ENCODE data around the gene STAMBPL1. TPM values are rescaled to one million over a fixed set of nuclear protein-coding genes. Genes with fewer than 3 reads are reported as not detected.

Gene STAMBPL1
- total RNA-seq, 1 experiment from 2014 or later = 22.9 TPM

DNA sequence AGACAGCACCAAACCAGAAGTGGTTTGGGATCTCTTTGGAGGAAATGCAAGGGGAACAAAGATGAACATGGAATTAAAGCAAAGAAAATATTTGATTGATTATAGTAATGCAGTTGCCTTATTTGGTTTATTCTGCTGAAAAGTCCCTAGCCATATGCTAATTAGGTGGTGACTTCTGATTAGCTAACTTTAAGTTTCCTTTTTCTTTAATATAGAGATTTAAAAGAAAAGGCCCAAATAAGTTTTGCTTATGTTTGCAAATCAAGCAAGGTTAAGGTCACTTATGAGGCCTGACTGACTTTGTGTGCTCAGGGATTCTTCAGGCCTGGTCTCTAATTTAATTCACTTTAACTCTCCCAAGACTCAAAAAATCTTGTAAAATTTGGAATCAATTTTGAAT is 22.2 kb upstream of the STAMBPL1 start:
- DNase-seq (ENCODE audit: low read depth) = no peak

DNA sequence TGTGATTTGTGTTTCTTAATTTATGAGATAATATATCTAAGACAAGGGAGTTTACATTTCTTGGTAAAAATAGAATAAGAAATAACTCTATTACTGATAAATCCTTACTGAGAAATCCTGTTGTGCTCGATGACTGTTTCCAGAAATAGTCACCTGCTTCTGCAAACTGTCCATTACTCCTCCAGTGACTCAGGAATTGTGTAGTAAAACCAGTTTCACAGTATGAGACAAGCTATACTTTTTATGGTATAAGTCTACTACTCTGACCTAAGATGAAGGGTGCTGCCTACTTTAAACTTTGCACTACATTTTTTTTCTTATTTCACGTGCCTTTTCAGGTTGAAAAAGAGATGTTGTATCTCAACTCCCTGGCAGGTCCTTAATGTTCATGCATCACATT is 21.6 kb upstream of the STAMBPL1 start:
- DNase-seq (ENCODE audit: low read depth) = no peak

DNA sequence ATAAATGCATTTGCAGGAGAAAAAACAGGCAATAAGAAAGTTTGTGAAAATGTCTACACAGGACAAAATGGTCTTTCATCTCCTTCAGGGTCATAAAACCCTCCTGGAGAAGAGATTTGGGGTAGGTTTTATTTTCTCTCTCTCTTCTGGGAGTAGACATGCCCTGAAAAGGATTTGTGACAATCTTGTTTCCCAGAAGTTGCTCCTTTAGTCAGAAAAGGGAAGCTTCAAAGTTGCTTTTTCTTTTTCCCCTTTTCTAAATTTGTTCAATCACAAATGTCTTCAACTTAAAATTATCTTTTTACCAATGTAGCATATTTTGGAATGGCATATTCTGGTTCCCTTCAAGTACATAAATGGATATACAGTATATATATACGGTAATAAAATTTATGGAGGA is 19.0 kb upstream of the STAMBPL1 start:
- DNase-seq (ENCODE audit: low read depth) = no peak

DNA sequence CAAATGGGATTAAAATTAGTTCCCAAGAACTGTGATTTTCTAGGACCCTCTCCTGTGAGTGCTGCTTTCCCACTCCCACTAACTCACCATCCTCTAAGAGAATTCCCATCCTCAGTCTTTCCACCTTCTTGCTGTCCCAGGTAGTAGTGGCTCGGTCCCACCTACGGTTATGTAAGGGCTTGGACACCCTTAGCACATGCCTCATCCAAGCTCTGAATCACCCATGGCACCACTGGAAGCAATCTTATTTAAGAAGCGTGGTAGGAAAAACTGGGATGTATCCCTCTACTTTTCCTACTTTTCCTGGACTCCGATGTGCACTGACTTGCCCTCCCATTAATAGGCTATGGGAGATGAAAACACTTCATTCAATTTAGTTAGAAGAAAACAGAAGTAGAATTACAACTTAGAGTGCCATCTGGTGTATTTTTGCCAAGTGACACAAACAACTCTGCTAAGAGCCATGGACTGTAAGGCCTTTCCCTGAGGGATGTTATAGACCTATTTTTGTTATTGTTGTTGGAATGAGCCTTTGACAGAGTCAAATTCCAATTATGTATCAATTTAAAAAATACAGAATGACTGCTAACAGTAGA is 14.7 kb upstream of the STAMBPL1 start:
- DNase-seq (ENCODE audit: low read depth) = no peak

DNA sequence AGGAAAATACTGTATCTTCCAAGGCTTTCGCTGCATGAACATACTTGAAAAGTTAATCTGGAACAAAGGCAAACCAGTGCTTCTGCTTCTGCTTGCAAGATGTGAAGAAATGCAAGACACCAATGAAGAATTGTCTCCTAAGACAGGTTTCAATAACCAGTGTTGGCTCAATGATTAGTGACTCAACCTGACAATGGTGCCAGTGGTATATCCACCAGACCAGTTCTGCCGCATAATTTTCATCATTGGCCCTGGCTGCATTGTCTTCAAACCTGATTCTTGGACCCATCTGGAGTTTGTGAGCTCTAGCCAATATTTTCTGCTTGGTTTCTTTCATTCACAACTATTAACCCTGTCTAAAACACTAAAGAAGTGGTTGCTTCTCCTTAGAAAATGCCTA is 13.6 kb upstream of the STAMBPL1 start:
- no peak for DNase-seq (ENCODE audit: low read depth)

DNA sequence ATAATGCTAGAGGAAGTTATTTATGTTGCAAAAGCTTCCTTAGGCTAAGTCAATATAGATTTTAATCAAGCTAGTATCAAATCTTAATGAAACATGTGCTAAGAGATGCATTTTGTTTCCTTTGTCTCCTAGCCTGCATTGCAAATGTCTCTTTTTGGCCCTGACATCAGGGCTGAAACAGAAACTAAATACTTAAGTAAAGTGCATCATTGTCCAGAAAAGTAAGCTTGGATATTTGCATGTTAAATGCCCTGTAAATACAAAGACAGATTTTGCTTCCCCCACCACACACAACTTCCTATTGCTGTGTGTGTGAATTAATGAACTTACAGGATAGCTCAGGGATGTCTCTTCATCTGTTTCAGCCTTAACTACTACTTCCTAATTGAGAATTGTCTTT is 10.0 kb upstream of the STAMBPL1 start:
- no peak for DNase-seq (ENCODE audit: low read depth)

DNA sequence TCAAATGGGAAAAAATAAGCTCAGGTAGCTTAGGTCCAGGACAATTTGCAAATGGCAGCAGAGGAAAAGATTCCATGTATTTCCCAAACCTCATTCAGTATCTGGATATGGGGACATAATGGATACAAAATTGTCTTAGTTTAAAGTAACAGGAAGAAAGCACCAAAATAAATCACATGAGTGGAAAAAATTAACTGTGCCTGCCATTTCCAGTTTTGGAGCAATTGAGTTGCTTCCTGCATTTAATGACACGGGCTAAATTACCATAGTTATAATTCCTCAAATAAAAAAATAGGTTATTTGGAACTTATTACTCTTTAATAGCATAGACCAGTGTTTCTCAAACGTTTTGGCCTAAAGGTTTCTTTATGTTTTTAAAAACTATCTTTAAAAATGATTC is 6.3 kb upstream of the STAMBPL1 start:
- DNase-seq (ENCODE audit: low read depth) = no peak

DNA sequence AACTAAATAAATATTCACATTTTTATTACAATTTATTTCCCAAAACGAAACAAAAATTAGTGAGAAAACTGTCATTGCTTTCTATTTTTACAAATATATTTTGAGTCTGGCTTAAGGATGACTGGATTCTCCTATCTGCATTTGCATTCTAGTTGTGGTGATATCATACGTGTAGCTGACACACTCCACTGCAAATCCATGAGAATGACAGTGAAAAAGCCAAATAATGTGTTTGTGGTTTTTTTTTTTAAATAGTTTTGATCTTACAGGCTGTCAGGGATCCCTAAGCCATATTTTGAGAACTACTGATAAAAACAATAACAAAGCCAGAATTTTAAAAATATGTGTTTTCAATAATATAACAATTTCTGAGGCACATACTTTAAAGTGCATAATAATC is 5.8 kb upstream of the STAMBPL1 start:
- no peak for DNase-seq (ENCODE audit: low read depth)

DNA sequence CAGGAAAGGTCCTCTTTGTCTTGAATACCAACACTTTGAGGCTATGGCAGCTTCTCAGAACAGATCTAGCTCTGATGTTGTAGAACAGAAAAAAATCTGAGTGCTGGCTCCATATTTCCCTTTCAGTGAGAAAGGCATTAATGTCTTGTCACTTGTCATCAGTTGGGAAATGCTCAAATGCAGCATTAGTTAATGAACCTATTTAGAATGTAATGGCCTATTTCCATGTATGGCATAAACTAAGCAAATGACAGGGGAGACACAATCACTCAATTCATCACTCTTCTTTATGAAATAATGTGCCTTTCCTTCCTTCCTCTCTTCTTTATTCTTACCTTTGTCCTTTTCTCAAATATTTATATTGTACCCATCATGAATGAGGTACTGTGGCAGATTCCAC is 5.0 kb upstream of the STAMBPL1 start:
- DNase-seq (ENCODE audit: low read depth) = no peak

DNA sequence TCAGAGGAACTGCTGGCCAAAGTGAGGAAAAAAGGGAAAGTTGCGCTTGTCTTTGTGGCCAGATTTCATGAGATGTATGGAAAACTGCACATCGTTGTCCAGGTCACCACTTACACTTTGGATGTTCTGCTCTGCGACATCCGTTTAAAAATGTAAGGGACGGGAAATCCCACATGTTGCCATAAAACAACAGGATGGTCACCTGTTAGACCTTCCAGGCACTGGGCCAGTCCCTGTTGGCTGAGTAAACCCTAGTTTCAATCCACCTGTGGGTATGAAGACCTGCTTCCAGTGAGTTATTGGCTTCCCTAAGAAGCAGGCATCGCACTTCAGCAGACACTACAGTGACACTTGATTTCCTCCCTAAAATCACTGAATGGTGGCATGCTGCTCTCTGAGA is 2.7 kb upstream of the STAMBPL1 start:
- DNase-seq (ENCODE audit: low read depth) = no peak

DNA sequence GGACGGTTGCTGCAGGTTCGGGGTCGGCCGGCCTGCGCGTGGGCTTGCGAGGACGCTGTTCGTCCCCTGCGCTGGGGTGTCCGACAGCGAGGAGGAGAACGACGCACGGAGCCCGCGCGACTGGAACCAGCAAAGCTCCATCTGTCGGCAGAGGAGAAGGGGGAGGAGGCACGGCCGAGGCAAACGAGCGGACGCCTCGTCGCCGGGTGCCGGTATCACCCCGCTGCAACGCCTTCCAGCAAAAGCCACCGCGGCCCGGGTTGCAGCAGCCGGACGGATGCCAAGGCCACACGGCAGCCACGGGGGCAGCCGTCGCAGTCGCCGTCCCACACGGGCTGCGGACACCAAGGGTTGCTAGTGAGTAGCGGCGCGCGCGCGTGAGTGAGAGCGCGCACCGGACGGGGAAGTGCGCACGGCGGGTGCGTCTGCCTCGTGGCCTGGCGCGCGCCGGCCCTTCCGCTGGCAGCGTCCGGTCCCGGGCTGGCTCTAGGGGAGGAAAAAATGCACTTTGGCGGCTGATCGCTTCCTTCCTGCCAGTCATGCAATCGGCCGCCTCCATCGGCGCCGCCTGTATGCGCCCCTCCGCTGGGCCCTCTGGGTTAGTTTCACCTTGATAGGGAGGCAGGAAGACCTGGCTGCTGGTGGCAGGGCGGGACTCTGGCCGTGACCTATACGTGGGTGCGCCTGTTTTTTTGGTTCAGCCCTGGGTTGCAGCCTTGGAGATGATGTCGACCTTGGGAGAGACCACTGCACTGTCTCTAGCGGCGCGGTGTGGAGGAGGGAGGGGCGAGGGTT is 434 bp downstream of the STAMBPL1 start:
- DNase-seq (ENCODE audit: low read depth) = peak; percentile 86

DNA sequence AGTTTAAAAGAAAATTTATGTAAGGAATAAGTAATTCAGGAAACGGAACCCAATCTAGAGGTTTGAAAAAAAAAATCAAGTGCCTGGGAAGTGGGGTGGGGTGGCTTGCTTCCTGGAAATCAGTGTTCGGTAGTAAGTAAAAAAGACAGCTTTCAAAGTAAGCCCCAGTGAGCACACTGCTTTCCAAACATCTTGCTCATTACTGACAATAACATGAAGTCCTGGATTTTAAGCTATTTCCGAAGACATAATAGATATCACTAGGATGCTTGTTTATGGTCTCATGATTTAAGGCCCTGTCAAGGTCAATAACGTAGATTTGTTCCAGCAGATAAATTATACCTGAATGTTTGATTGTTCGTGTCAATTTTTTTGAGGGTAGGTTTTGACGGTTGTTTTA is 1.3 kb downstream of the STAMBPL1 start:
- peak; percentile 6 for DNase-seq (ENCODE audit: low read depth)

DNA sequence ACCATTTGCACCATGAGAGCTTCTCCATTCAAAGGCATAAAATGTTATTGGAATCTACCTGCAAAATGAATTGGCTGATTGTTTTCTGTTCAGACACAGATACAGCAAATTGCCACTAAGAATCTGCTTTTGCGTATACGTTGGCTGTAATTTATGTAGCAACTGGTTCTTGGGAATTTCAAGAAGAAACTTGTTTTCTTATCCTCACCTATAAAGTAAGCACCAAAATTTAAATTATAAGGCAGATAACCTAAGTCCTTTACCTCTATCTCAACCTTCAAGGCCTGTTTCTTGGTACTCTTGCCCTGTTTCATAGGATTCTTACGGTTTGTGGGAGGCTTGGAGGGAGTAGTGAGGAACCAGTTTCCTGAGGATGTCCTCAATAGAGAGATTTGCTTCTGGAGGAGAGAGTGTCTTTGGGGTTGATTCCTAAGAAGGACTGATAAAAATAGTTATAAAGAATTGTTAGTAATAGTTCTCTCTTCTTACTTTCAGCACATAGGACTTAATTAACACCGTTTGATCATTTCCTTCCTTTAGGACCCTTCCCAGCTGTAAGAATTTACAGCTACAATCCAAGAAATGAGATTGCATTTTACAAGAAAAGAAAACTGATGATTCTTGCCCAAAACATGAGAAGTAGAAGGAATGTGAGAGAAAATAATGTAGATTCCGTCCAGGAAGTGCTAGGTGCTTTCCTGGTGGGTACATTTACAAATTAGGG is 2.0 kb downstream of the STAMBPL1 start:
- no peak for DNase-seq (ENCODE audit: low read depth)

DNA sequence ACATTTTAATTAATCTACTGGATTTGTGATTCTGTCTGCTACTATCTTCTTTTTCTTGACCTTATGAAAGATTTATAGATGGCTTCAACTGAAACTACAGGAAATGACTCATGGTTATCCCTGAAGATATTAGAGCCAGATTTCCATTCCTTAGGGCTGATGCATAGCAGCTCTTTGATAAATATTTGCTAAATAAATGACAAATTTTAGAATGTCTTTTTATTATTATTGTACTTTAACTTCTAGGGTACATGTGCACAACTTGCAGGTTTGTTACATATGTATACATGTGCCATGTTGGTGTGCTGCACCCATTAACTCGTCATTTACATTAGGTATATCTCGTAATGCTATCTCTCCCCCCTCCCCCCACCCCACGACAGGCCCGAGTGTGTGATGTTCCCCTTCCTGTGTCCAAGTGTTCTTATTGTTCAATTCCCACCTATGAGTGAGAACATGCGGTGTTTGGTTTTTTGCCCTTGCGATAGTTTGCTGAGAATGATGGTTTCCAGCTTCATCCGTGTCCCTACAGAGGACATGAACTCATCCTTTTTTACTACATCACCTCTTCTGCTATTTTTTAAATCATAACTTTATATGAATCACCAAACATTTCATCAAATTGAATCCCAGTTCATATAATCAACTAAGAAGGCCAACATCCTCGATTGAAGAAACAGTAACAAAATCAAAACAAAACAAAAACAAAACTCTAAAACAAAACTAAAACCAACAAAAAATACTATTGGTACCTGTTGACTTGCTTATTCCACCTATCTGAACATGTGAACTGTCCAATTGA is 2.8 kb downstream of the STAMBPL1 start:
- peak; percentile 38 for DNase-seq (ENCODE audit: low read depth)

DNA sequence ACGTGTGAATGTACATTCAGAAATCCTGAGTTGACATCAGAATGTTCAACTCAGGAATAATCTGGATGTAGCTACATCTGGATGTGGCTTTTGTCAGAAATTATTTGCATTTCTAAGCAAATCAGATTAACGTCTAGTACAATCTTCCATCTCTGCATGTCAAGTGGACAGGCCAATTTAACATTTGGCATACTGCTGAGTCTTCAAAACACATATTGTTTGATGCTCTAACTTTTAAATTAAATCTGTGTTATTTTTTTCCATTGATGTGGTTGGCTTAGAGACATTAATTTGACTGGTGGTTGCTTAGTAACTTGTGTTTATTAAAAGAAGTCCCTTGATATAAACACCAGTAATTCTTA is 3.4 kb downstream of the STAMBPL1 start:
- no peak for DNase-seq (ENCODE audit: low read depth)

DNA sequence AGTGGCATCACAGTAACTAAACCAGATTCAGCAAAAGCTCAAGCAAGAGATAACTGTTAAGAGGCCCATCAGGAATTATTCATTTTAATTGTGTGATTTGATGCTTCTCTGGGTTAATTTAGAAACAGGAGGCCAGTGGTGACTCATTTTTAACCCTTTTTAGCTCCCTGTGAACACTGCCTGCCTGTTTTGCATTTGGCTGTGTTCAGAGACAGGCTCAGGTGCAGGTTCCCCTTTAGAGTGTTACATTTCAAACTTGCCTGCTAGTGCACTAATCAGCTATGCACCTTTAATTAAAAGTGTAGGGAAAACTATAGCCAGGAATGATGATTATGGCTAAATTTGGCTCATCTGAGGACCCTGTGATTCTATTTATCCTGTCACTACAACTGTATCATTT is 6.5 kb downstream of the STAMBPL1 start:
- DNase-seq (ENCODE audit: low read depth) = no peak

DNA sequence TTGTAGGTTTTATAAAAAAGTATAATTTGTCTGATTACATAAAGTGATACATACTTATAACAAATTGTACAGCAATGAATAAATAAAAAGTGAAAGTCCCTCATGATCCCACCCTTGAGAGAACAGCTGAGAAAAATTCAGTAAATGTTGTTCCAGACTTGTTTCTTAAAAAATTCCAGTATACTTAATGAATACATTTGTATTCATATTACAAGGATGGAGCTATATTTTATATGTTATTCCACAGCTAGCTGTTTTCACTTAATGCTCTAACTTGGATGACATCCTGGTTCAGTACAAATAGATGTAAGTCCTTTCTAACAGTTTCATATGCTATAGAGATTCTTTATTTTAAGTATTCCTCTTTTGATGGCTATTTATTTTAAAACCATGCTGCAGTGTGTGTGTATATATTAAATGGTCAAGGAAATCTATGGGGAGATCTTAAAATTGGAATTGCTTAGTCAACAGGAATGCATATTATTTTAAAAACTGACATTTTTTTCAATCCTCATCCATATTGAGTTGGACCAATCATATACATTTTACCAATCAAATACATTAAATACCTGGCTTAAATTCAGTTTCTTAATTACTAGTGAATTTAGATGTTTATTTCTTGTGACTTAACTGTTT is 8.9 kb downstream of the STAMBPL1 start:
- DNase-seq (ENCODE audit: low read depth) = no peak

DNA sequence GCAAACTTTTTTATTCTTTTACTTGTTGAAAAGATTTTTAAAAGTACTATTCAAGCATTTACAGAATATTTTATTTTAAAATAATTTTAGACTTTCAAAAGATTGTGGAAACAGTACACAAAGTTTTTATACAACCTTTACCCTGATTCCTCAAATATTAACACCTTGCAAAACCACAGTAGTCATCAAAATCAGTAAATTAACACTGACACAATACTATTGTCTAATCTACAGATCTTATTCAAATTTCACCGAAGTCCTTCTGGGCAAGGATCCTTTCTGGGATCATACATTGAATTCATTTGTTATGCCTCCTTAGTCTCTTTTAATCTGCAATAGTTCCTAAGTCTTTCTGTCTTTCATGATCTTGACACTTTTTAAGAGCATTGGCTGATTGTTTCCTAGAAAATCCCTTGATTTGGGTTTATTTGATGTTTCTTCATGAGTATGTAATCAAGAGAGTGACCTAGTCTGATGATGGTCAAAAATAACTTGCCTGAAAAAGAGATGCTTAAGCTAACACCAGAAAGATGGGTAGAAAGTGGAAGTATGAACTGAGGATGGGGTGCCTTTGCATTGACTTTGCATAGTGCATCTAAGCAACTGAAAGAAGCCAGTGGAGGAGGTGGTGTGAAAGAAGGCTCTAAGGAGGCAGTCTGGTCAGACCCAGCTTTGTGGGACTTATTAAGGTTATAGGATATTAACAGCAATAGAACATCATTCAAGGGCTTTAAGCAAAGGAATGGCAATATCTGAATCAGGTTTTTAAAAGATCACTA is 9.7 kb downstream of the STAMBPL1 start:
- DNase-seq (ENCODE audit: low read depth) = no peak

DNA sequence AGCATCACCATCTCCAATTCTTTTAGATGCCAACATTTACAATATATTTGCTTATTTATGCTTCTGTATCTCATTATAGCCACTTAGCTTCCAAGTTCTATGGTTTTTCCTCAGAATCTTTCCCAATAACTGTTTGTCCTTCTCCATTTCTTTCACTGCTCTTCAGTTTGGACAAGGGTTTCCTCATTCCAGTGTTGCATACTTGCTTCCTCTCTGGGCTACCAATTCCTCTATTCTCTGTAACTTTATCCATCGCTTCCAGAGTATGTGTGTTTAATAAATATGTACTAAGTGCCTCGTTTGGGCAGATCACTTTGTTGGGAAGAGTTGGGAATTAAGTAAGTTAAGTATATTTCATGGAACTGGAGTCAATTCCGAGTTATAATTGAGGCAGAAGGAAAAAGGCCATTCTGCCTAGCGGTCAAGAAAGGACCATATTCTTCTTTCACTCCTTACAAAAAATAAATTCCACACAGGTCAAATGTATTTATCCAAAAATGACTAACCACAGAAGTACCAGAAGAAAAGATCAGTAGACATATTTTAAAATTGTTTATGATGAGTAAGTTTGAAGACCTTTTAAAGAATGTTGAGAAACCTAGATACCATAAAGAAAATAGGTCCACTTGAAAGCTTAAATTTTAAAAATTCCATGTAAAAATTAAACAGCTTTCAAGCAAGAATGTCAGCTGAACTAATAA is 10.8 kb downstream of the STAMBPL1 start:
- DNase-seq (ENCODE audit: low read depth) = no peak

DNA sequence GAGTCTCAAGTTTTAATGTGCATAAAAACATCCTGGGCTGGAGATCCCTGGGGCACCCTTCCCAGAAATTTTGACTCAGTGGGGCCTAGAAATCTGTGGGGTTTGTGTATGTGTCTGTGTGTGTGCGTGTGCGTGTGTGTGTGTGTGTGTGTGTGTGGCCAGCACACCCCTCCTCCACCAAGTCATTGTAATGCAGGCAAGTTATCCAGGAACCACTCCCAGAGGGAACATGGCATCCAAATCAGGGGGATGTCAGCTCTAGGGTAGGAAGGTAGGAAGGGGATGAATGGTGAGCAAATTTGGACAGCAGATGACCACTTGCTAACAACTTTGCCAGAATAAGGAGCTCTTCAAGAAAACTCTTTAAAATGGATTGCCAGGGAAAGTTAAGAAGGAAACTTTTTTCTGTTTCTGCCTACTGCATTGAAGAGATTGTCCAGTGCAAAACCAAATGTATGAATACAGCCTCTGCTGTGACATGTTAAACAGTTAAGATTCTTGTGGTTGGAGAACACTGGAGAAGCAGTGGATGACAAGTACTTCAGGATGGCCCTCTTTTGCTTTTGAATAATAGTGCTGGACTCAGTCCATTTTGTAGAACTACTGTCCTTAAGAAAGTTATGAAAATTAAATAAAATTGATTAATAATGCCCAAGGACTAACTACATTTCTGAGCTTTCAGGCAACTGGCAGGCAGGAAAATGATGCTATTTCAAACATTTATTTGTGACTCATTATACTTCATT is 12.3 kb downstream of the STAMBPL1 start:
- DNase-seq (ENCODE audit: low read depth) = no peak
